Measurements from ENCODE around the gene MXI1. TPM values are rescaled to one million over a fixed set of nuclear protein-coding genes. Genes with fewer than 3 reads are reported as not detected.

MXI1 gene
- total RNA-seq, 5 donors from 2014 or later (not counting 1 experiment from before 2014, with no cell fraction given), result 40.2 to 54.1 (median 44.4) TPM

DNA sequence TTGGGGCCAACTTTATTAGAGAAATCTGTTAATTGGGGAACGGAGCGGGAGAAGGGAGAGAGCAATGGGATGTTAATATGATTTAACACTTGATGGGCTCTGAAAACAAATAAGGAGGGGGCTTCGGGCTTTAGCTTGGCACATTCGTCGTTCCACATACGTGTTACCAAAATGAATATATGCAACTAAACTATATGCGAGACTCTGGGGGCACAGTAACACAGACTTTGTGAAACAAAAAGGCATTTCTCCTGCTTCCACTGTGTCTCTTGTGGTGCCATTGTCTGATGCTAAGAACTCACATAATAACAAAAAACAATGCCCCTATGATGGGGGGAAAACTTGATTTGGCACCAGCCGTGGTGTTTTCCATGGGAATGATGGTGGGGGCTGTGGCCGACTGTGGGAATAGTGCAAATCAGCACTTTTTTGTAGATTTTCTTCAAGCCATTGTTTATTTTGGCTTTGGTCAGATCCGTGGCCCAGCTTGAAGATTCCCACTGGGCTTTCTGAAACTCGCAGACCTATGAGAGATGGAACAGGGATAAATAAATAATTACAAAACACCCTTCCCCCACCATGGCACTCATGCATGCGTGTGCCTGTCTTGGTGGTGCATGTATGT, 2.2 kb upstream of the MXI1 start:
- POLR2A ChIA-PET, result no interaction called here
- H3K4me3 Mint-ChIP-seq, result no peak overlapping the region

DNA sequence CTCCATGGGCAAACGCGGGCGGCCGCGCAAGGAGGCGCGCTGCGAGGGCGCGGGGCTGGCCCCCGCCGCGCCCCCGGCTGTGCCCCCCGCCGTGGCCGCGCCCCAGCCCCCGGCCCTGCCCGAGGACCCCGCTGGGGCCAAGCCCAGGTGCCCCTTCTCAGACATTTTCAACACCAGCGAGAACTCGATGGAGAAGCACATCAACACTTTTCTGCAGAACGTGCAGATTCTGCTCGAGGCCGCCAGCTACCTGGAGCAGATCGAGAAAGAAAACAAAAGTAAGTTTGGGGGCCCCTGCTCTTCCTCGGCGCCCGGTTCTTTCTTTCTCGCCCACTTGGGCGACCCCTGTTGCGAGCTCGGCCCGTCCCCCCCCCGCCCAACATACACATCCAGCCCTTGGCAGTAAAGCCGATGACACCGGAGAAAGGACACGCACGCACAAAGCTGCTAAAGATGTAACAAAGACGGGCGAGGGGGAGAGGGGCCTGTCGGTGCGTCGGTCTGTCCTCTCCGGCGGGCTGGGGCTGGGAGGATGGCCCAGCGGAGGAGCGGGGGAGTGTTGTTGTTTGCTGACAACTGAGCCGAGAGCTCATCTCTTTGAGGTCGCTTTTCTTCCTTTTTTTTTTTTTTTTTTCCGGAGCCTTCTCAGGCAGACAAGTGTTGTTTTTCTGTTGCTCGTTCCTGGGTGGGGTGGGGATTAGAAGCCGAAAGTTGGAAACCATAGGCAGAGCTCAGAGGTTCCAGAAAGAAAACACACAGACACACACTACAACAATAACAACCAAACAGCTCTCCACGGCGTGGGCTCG, 604 bp downstream of the MXI1 start:
- Histone ChIP-seq H3K27me3 (replicated peaks in 1 of 2; ENCODE audit: control insufficient read depth in 2 of 2, extremely low read depth in 1 of 2, insufficient read depth in 2 of 2, low read length in 1 of 2) (peaks cover 2 to 19% of the 10 kb centered on the region in 2 experiments), H3K27ac (ENCODE audit: low read length) (peak overlapping the region; percentile 66), H3K4me3 (ENCODE audit: control insufficient read depth in 1 of 2, extremely low read depth in 1 of 2, low read length in 1 of 2) (peak overlapping the region; percentile 81 to 91), H3K9me3 (no peaks in the 10 kb centered on the region), H3K4me1 (ENCODE audit: control insufficient read depth in 1 of 2, extremely low read depth in 1 of 2, insufficient read depth in 2 of 2, low read length in 2 of 2) (peaks cover 24 to 48% of the 10 kb centered on the region in 2 experiments), H3K36me3 (ENCODE audit: control insufficient read depth in 2 of 2, extremely low read depth in 1 of 2, insufficient read depth in 1 of 2, low read length in 1 of 2) (no peaks in the 10 kb centered on the region)
- Mint-ChIP-seq H3K4me1 (peaks cover 33 to 52% (median 34%) of the 10 kb centered on the region in 3 donors), H3K27me3 (peaks cover 0 to 3% of the 10 kb centered on the region in 2 donors), H3K36me3 (no peaks in the 10 kb centered on the region), H3K27ac (peak overlapping the region; percentile 85 to 94), H3K4me3 (peak overlapping the region; percentile 89 to 93 (median 93)), H3K9me3 (no peaks in the 10 kb centered on the region)
- POLR2A ChIA-PET, result interaction anchor here (0.6 to 1.4 kb wide), 12 partner anchors 10 to 711 kb away, joined by 3 to 12 read pairs (median 5); partner anchors contain the start of gene BBIP1 (in 1 of the 2)
- WGBS (ENCODE audit: insufficient coverage), result 0% methylated on average over 25 of the region's 57 CpGs
- CTCF ChIA-PET, result interaction anchor here (0.6 to 8.1 kb wide), 22 partner anchors 12 to 583 kb away, joined by 3 to 94 read pairs (median 4); no protein-coding TSS in a partner anchor
- DNase-seq, result peak in 34 of 35 experiments; percentile 29 to 67 (median 48)
- ATAC-seq (replicated peaks in 1 of 4), result peak in 3 of 4 experiments; percentile 9 to 15 (median 10)

More for the DNA sequence above, 2.2 kb upstream of the MXI1 start:
- H3K27ac ChIP-seq (ENCODE audit: low read length), result no peak overlapping the region
- H3K27me3 Mint-ChIP-seq, result peaks cover 5 to 7% of the 10 kb centered on the region in 2 donors
- H3K9me3 ChIP-seq, result no peaks in the 10 kb centered on the region
- CTCF ChIA-PET, result interaction anchor here (0.6 to 1.7 kb wide), 5 partner anchors 35 to 266 kb away, joined by 3 to 4 read pairs (median 3); no protein-coding TSS in a partner anchor
- peaks cover 14 to 24% (median 14%) of the 10 kb centered on the region in 3 donors for H3K4me1 Mint-ChIP-seq
- no peak overlapping the region for H3K4me3 ChIP-seq (ENCODE audit: control insufficient read depth in 1 of 2, extremely low read depth in 1 of 2, low read length in 1 of 2)
- ATAC-seq (replicated peaks in 1 of 4) (no peak), DNase-seq (no peak)
- no peaks in the 10 kb centered on the region for H3K9me3 Mint-ChIP-seq
- H3K36me3 ChIP-seq (ENCODE audit: control insufficient read depth in 2 of 2, extremely low read depth in 1 of 2, insufficient read depth in 1 of 2, low read length in 1 of 2), result no peaks in the 10 kb centered on the region
- H3K27ac Mint-ChIP-seq, result no peak overlapping the region
- no peaks in the 10 kb centered on the region for H3K36me3 Mint-ChIP-seq
- peaks cover 2 to 14% of the 10 kb centered on the region in 2 experiments for H3K27me3 ChIP-seq (replicated peaks in 1 of 2; ENCODE audit: control insufficient read depth in 2 of 2, extremely low read depth in 1 of 2, insufficient read depth in 2 of 2, low read length in 1 of 2)
- WGBS (ENCODE audit: insufficient coverage), result 93% methylated on average over 4 of the region's 12 CpGs
- peaks cover 6 to 26% of the 10 kb centered on the region in 2 experiments for H3K4me1 ChIP-seq (ENCODE audit: control insufficient read depth in 1 of 2, extremely low read depth in 1 of 2, insufficient read depth in 2 of 2, low read length in 2 of 2)

GRCh38 chr10:110208614-110209453, 1.4 kb downstream of the MXI1 start:
- DNase-seq (peak in 16 of 35 experiments; percentile 11 to 63 (median 36)), ATAC-seq (replicated peaks in 1 of 4) (peak; percentile 8 to 18 (median 15))
- peak overlapping the region; percentile 66 for H3K27ac ChIP-seq (ENCODE audit: low read length)
- no peaks in the 10 kb centered on the region for H3K36me3 ChIP-seq (ENCODE audit: control insufficient read depth in 2 of 2, extremely low read depth in 1 of 2, insufficient read depth in 1 of 2, low read length in 1 of 2)
- Mint-ChIP-seq H3K27ac (peak overlapping the region; percentile 85 to 94), H3K4me1 (peaks cover 42 to 59% (median 42%) of the 10 kb centered on the region in 3 donors), H3K27me3 (no peaks in the 10 kb centered on the region), H3K36me3 (no peaks in the 10 kb centered on the region), H3K9me3 (no peaks in the 10 kb centered on the region), H3K4me3 (peak overlapping the region; percentile 89 to 93 (median 93))
- peaks cover 2 to 14% of the 10 kb centered on the region in 2 experiments for H3K27me3 ChIP-seq (replicated peaks in 1 of 2; ENCODE audit: control insufficient read depth in 2 of 2, extremely low read depth in 1 of 2, insufficient read depth in 2 of 2, low read length in 1 of 2)
- WGBS (ENCODE audit: insufficient coverage), result 0% methylated on average over 23 of the region's 44 CpGs
- POLR2A ChIA-PET, result interaction anchor here (0.6 to 1.4 kb wide), 7 partner anchors 9 to 604 kb away, joined by 3 to 6 read pairs (median 4); no protein-coding TSS in a partner anchor
- peak overlapping the region; percentile 81 to 91 for H3K4me3 ChIP-seq (ENCODE audit: control insufficient read depth in 1 of 2, extremely low read depth in 1 of 2, low read length in 1 of 2)
- no peaks in the 10 kb centered on the region for H3K9me3 ChIP-seq
- CTCF ChIA-PET, result interaction anchor here (0.5 to 8.1 kb wide), 23 partner anchors 11 to 315 kb away, joined by 3 to 94 read pairs (median 5); no protein-coding TSS in a partner anchor
- peaks cover 27 to 52% of the 10 kb centered on the region in 2 experiments for H3K4me1 ChIP-seq (ENCODE audit: control insufficient read depth in 1 of 2, extremely low read depth in 1 of 2, insufficient read depth in 2 of 2, low read length in 2 of 2)

GRCh38 chr10:110209454-110209925, 2.1 kb downstream of the MXI1 start:
- Mint-ChIP-seq H3K4me1 (peaks cover 45 to 59% (median 49%) of the 10 kb centered on the region in 3 donors), H3K36me3 (no peaks in the 10 kb centered on the region)

GRCh38 chr10:110209926-110210673, 2.7 kb downstream of the MXI1 start:
- Mint-ChIP-seq H3K36me3 (no peaks in the 10 kb centered on the region), H3K9me3 (no peaks in the 10 kb centered on the region), H3K4me3 (peak overlapping the region; percentile 89 to 96 (median 93)), H3K27me3 (no peaks in the 10 kb centered on the region), H3K4me1 (peaks cover 46 to 59% (median 52%) of the 10 kb centered on the region in 3 donors), H3K27ac (peak overlapping the region; percentile 96 to 98)
- Histone ChIP-seq H3K4me3 (ENCODE audit: control insufficient read depth in 1 of 2, extremely low read depth in 1 of 2, low read length in 1 of 2) (peak overlapping the region; percentile 89 to 91), H3K27ac (ENCODE audit: low read length) (peak overlapping the region; percentile 93), H3K36me3 (ENCODE audit: control insufficient read depth in 2 of 2, extremely low read depth in 1 of 2, insufficient read depth in 1 of 2, low read length in 1 of 2) (no peaks in the 10 kb centered on the region), H3K4me1 (ENCODE audit: control insufficient read depth in 1 of 2, extremely low read depth in 1 of 2, insufficient read depth in 2 of 2, low read length in 2 of 2) (peaks cover 27 to 64% of the 10 kb centered on the region in 2 experiments), H3K27me3 (replicated peaks in 1 of 2; ENCODE audit: control insufficient read depth in 2 of 2, extremely low read depth in 1 of 2, insufficient read depth in 2 of 2, low read length in 1 of 2) (peaks cover 2 to 14% of the 10 kb centered on the region in 2 experiments), H3K9me3 (no peaks in the 10 kb centered on the region)
- WGBS (ENCODE audit: insufficient coverage), result 1% methylated on average over 48 of the region's 63 CpGs
- POLR2A ChIA-PET, result interaction anchor here (0.5 to 2.7 kb wide), 16 partner anchors 9 to 663 kb away, joined by 3 to 21 read pairs (median 4); no protein-coding TSS in a partner anchor
- peak in 21 of 35 experiments; percentile 42 to 82 (median 59) for DNase-seq
- ATAC-seq (replicated peaks in 1 of 4), result peak; percentile 29 to 47 (median 37)
- CTCF ChIA-PET, result interaction anchor here (0.6 to 8.1 kb wide), 15 partner anchors 10 to 287 kb away, joined by 3 to 94 read pairs (median 5); partner anchors contain the start of gene XPNPEP1 (in 1 of the 2)

More at GRCh38 chr10:110209454-110209925, 2.1 kb downstream of the MXI1 start:
- ATAC-seq (replicated peaks in 1 of 4), result peak; percentile 36 to 45 (median 42)
- peak overlapping the region; percentile 89 to 93 (median 93) for H3K4me3 Mint-ChIP-seq
- ChIA-PET POLR2A (interaction anchor here (0.5 to 1.3 kb wide), 9 partner anchors 10 to 198 kb away, joined by 3 to 7 read pairs (median 4); no protein-coding TSS in a partner anchor), CTCF (interaction anchor here (0.7 to 8.1 kb wide), 11 partner anchors 11 to 73 kb away, joined by 4 to 94 read pairs (median 6); no protein-coding TSS in a partner anchor)
- DNase-seq, result peak in 31 of 35 experiments; percentile 67 to 84 (median 79)
- Histone ChIP-seq H3K27me3 (replicated peaks in 1 of 2; ENCODE audit: control insufficient read depth in 2 of 2, extremely low read depth in 1 of 2, insufficient read depth in 2 of 2, low read length in 1 of 2) (peaks cover 2 to 14% of the 10 kb centered on the region in 2 experiments), H3K36me3 (ENCODE audit: control insufficient read depth in 2 of 2, extremely low read depth in 1 of 2, insufficient read depth in 1 of 2, low read length in 1 of 2) (no peaks in the 10 kb centered on the region), H3K27ac (ENCODE audit: low read length) (peak overlapping the region; percentile 58), H3K4me1 (ENCODE audit: control insufficient read depth in 1 of 2, extremely low read depth in 1 of 2, insufficient read depth in 2 of 2, low read length in 2 of 2) (peaks cover 27 to 58% of the 10 kb centered on the region in 2 experiments), H3K4me3 (ENCODE audit: control insufficient read depth in 1 of 2, extremely low read depth in 1 of 2, low read length in 1 of 2) (peak overlapping the region; percentile 81 to 91), H3K9me3 (no peaks in the 10 kb centered on the region)
- no peaks in the 10 kb centered on the region for H3K27me3 Mint-ChIP-seq
- H3K27ac Mint-ChIP-seq, result peak overlapping the region; percentile 85 to 94
- under 1% methylated on average over 17 of the region's 24 CpGs for WGBS (ENCODE audit: insufficient coverage)
- H3K9me3 Mint-ChIP-seq, result no peaks in the 10 kb centered on the region
